Measurements from ENCODE around the gene LGR5. TPM values are rescaled to one million over a fixed set of nuclear protein-coding genes. Genes with fewer than 3 reads are reported as not detected.

LGR5 gene
- total RNA-seq, 1 experiment from 2014 or later: not detected

DNA sequence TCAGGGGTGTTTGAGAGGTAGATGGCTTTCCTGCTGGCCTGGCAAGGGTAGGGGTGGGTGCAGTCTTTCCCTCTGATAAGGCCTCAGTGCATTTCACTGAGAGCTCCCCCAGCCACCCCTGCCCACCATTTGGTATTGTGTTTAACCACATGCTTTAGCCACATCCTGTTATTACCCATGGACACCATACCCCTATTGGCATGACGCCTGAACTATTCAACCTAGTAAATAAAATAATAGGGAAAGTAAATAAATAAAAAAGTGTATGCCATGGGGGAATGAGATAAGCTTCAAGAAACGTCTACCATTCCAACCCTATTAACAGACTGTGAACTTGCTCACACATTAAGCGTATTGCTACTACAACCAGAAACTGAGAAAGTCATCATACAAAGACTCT lies 7.6 kb upstream of the LGR5 start:
- Histone ChIP-seq H3K9me2 (ENCODE audit: insufficient read depth) (no peaks in the 10 kb centered on the region), H3K79me2 (ENCODE audit: insufficient read depth, low read length) (no peaks in the 10 kb centered on the region), H3K27me3 (ENCODE audit: insufficient read depth, low read length) (no peaks in the 10 kb centered on the region), H3K9me3 (ENCODE audit: control insufficient read depth in 1 of 2, insufficient read depth in 1 of 2, low read depth in 1 of 2, low read length in 2 of 2) (no peaks in the 10 kb centered on the region; a peak in 1 of 4 replicates), H3K27ac (ENCODE audit: low read depth, low read length) (no peak overlapping the region), H4K20me1 (ENCODE audit: insufficient read depth) (no peaks in the 10 kb centered on the region), H3K4me1 (ENCODE audit: control insufficient read depth in 1 of 2, insufficient read depth in 2 of 2, low read length in 2 of 2) (no peaks in the 10 kb centered on the region), H2AFZ (ENCODE audit: low read depth, low read length, poor library complexity, severe bottlenecking) (no peak overlapping the region), H3K9ac (ENCODE audit: low read length) (no peak overlapping the region), H3K4me3 (replicated peaks in 1 of 2; ENCODE audit: low read depth in 1 of 2, low read length in 2 of 2) (no peak overlapping the region), H3K4me2 (ENCODE audit: low read length) (no peak overlapping the region), H3K36me3 (ENCODE audit: control insufficient read depth in 1 of 2, insufficient read depth in 2 of 2, low read length in 2 of 2) (no peaks in the 10 kb centered on the region)
- ATAC-seq: no peak
- ChIA-PET CTCF (no interaction called here), POLR2A (no interaction called here), RAD21 (ENCODE audit: low non-redundant PET in 1 of 2, low total read pairs in 2 of 2, uncharacterized antibody in 2 of 2, unreplicated experiment in 2 of 2) (no interaction called here)
- intact Hi-C loops (cut with micrococcal nuclease): no loop called here
- DNase-seq (ENCODE audit: low read depth, low spot score): no peak
- no TSS peak for BruUV-seq (replicated peaks)
- TF ChIP-seq EGR1 (IDR thresholded peaks at IDR 0.05; ENCODE audit: low read depth): no peak
- TF ChIP-seq RAD21 (IDR thresholded peaks at IDR 0.05; ENCODE audit: low read depth): no peak

GRCh38 chr12:71432936-71433335 lies 6.7 kb upstream of the LGR5 start:
- Histone ChIP-seq H3K27me3 (ENCODE audit: insufficient read depth, low read length) (no peaks in the 10 kb centered on the region), H2AFZ (ENCODE audit: low read depth, low read length, poor library complexity, severe bottlenecking) (no peak overlapping the region), H3K4me1 (ENCODE audit: control insufficient read depth in 1 of 2, insufficient read depth in 2 of 2, low read length in 2 of 2) (no peaks in the 10 kb centered on the region), H4K20me1 (ENCODE audit: insufficient read depth) (no peaks in the 10 kb centered on the region), H3K9me2 (ENCODE audit: insufficient read depth) (no peaks in the 10 kb centered on the region), H3K4me3 (replicated peaks in 1 of 2; ENCODE audit: low read depth in 1 of 2, low read length in 2 of 2) (no peak overlapping the region), H3K27ac (ENCODE audit: low read depth, low read length) (no peak overlapping the region), H3K9ac (ENCODE audit: low read length) (no peak overlapping the region), H3K4me2 (ENCODE audit: low read length) (no peak overlapping the region), H3K9me3 (ENCODE audit: control insufficient read depth in 1 of 2, insufficient read depth in 1 of 2, low read depth in 1 of 2, low read length in 2 of 2) (no peaks in the 10 kb centered on the region; a peak in 1 of 4 replicates), H3K36me3 (ENCODE audit: control insufficient read depth in 1 of 2, insufficient read depth in 2 of 2, low read length in 2 of 2) (no peaks in the 10 kb centered on the region), H3K79me2 (ENCODE audit: insufficient read depth, low read length) (no peaks in the 10 kb centered on the region)
- ChIA-PET RAD21 (ENCODE audit: low non-redundant PET in 1 of 2, low total read pairs in 2 of 2, uncharacterized antibody in 2 of 2, unreplicated experiment in 2 of 2) (no interaction called here), POLR2A (no interaction called here), CTCF (no interaction called here)
- intact Hi-C loops (cut with micrococcal nuclease): no loop called here
- BruUV-seq (replicated peaks): no TSS peak
- TF ChIP-seq JUND (IDR thresholded peaks at IDR 0.05) (no peak), FOSL1 (IDR thresholded peaks at IDR 0.05; ENCODE audit: low read depth) (no peak), SP1 (IDR thresholded peaks at IDR 0.05; ENCODE audit: low read depth) (no peak), SIN3A (IDR thresholded peaks at IDR 0.05; ENCODE audit: low read depth) (no peak), POLR2A (IDR thresholded peaks at IDR 0.05; ENCODE audit: borderline replicate concordance, extremely low read depth, insufficient read depth, insufficient read length) (no peak), ATF3 (IDR thresholded peaks at IDR 0.05) (no peak), ZFX (IDR thresholded peaks at IDR 0.05) (no peak), ELF1 (IDR thresholded peaks at IDR 0.05; ENCODE audit: borderline replicate concordance, low read depth) (no peak), TCF7L2 (IDR thresholded peaks at IDR 0.05; ENCODE audit: borderline replicate concordance, extremely low read depth, insufficient read depth, insufficient read length) (no peak)
- TF ChIP-seq, protein P1, sequence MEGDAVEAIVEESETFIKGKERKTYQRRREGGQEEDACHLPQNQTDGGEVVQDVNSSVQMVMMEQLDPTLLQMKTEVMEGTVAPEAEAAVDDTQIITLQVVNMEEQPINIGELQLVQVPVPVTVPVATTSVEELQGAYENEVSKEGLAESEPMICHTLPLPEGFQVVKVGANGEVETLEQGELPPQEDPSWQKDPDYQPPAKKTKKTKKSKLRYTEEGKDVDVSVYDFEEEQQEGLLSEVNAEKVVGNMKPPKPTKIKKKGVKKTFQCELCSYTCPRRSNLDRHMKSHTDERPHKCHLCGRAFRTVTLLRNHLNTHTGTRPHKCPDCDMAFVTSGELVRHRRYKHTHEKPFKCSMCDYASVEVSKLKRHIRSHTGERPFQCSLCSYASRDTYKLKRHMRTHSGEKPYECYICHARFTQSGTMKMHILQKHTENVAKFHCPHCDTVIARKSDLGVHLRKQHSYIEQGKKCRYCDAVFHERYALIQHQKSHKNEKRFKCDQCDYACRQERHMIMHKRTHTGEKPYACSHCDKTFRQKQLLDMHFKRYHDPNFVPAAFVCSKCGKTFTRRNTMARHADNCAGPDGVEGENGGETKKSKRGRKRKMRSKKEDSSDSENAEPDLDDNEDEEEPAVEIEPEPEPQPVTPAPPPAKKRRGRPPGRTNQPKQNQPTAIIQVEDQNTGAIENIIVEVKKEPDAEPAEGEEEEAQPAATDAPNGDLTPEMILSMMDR (IDR thresholded peaks at IDR 0.05 in 2 of 3, conservative IDR thresholded peaks at IDR 0.05 in 1 of 3; ENCODE audit: borderline replicate concordance in 1 of 3, insufficient read depth in 1 of 3, low read depth in 2 of 3, low read length in 2 of 3): no peak
- TF ChIP-seq, protein P2, sequence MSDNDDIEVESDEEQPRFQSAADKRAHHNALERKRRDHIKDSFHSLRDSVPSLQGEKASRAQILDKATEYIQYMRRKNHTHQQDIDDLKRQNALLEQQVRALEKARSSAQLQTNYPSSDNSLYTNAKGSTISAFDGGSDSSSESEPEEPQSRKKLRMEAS (IDR thresholded peaks at IDR 0.05): no peak
- ATAC-seq: no peak
- DNase-seq (ENCODE audit: low read depth, low spot score): no peak
